ENCODE measurements around the gene RAB3IL1.

- TF ChIP-seq CTCF (conservative IDR thresholded peaks at IDR 0.05 in 1 of 2, IDR thresholded peaks at IDR 0.05 in 1 of 2; ENCODE audit: low read depth in 1 of 2, low read length in 2 of 2) (no peak), EZH2 (IDR thresholded peaks at IDR 0.05; ENCODE audit: low read length, missing control alignments) (no peak)
These were observed 61.3 kb downstream of the RAB3IL1 start for GRCh38 chr11:61855939-61856680.
